GM21390 (cell line): ENCODE results near the gene NOS1AP.
"Not testable (repeated sequence)": the region's sequence is repeated elsewhere in the genome, so short reads cannot be mapped to it uniquely, and the experiment has no call there.

Experiments used
- ATAC-seq: cut with Tn5 transposase; IDR thresholded peaks from one replicate; pipeline ENCODE4 v1.9.1; 2021; ENCODE audit not compliant: unreplicated experiment

Gene NOS1AP

DNA sequence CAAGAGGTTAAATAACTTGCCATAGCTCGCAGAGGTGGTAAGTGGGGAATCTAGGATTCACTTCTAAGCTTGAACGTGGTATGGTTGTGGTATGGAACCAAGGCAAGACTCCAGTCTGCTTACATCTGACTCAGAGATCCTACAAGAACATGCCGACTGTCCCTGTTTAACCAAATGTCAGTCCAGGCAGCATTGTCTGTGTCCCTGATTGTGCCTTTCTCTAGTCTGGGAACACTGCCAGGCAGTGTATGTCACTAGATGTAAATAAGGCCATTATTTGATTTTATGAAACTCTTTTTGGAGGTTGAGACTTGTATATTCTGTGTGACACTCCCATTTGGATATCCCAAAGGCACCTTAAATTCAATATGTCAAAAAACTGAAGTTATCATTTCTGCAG, 96.0 kb downstream of the NOS1AP start:
- ATAC-seq, result no peak

DNA sequence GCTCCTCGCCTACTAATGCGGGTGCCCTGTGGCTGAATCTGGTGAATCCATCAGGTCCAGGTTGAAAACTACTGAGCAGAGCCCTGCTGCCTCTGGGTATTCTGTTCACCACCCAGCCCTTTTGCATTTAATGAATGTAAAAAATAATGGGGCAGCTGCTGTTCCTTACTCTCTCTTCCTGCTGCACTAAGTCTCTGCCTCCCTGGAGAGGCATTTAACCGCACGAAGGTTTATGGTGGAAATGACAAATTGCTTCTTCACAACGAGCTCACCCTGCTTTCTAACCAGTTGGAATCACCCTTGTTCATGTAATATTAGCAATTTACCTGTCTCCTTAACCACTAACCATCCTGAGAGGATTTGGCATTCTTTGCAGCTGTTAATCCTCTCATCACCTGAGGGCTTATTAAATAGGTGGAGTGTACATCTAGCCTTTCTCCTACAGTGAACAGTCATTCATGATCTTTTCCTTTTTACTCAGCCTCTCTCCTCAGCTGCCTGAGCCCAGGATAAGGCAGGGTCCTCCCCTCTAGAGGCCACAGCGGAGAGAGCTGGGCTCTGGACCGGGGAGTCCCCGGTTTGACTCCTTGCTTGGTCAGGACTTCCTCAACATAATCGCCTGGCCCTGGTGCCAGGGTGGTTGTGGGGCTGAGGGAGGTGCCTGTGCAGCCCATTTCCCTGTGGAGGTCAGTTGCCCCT, 97.6 kb downstream of the NOS1AP start:
- no peak for ATAC-seq

GRCh38 chr1:162168261-162168660, 98.8 kb downstream of the NOS1AP start:
- ATAC-seq, result no peak

DNA sequence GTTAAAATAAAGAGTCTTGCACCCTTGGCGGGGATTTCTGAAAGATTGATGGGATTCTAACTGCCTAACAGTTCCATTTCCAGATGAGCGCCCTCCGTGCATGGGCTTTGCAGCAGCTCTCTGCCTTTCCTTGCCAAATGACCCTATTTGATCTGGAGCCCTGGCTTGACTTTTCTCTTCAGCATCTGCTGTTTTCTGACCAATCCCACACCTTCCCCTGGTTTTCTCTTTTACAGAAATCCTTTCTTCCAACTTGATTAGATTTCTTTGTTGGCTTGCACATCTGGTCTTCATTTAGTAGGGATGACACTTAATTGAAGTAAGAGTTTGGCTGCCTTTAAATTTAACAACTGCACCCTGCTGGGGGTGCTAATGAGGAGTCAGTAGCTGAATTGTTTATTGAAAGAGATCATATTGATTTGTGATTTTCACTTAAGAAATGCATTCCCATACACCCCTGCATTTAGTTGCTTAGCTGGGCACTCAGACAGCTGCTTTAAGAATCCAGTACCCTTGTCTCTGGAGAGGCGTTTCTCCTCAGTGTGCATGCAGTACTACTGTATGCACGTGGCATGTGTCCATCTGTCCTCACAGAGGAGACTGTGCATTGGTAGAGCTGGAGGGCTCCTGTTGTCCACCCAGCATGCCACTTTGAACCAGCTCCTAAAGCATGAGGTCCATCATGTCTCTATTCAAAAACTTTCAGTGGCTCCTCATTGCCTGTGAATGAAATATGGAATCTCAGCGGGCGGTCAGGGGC, 99.7 kb downstream of the NOS1AP start:
- ATAC-seq, result no peak

GRCh38 chr1:162171111-162171510, 101.6 kb downstream of the NOS1AP start:
- ATAC-seq, result no peak

- no peak for ATAC-seq
Measured at GRCh38 chr1:162172311-162173102, 103.0 kb downstream of the NOS1AP start.

DNA sequence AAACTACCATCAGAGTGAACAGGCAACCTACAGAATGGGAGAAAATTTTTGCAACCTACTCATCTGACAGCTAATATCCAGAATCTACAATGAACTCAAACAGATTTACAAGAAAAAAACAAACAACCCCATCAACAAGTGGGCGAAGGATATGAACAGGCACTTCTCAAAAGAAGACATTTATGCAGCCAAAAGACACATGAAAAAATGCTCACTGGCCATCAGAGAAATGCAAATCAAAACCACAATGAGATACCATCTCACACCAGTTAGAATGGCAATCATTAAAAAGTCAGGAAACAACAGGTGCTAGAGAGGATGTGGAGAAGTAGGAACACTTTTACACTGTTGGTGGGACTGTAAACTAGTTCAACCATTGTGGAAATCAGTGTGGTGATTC, 104.1 kb downstream of the NOS1AP start:
- not testable (repeated sequence) for ATAC-seq

DNA sequence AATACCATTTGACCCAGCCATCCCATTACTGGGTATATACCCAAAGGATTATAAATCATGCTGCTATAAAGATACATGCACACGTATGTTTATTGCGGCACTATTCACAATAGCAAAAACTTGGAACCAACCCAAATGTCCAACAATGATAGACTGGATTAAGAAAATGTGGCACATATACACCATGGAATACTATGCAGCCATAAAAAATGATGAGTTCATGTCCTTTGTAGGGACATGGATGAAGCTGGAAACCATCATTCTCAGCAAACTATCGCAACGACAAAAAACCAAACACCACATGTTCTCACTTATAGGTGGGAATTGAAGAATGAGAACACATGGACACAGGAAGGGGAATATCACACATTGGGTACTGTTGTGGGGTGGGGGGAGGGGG, 104.5 kb downstream of the NOS1AP start:
- ATAC-seq, result not testable (repeated sequence)

GRCh38 chr1:162175379-162176081, 106.0 kb downstream of the NOS1AP start:
- ATAC-seq, result no peak

- no peak for ATAC-seq
Measured at GRCh38 chr1:162177126-162177525, 107.6 kb downstream of the NOS1AP start.

- no peak for ATAC-seq
Measured at GRCh38 chr1:162178432-162178831, 108.9 kb downstream of the NOS1AP start.

GRCh38 chr1:162179121-162179520, 109.6 kb downstream of the NOS1AP start:
- no peak for ATAC-seq

GRCh38 chr1:162180813-162181212, 111.3 kb downstream of the NOS1AP start:
- no peak for ATAC-seq

GRCh38 chr1:162182090-162182489, 112.6 kb downstream of the NOS1AP start:
- ATAC-seq, result no peak

GRCh38 chr1:162185314-162186025, 116.0 kb downstream of the NOS1AP start:
- no peak for ATAC-seq

GRCh38 chr1:162186026-162186374, 116.5 kb downstream of the NOS1AP start:
- no peak for ATAC-seq

- ATAC-seq, result no peak
Measured at GRCh38 chr1:162186406-162186805, 116.9 kb downstream of the NOS1AP start.

DNA sequence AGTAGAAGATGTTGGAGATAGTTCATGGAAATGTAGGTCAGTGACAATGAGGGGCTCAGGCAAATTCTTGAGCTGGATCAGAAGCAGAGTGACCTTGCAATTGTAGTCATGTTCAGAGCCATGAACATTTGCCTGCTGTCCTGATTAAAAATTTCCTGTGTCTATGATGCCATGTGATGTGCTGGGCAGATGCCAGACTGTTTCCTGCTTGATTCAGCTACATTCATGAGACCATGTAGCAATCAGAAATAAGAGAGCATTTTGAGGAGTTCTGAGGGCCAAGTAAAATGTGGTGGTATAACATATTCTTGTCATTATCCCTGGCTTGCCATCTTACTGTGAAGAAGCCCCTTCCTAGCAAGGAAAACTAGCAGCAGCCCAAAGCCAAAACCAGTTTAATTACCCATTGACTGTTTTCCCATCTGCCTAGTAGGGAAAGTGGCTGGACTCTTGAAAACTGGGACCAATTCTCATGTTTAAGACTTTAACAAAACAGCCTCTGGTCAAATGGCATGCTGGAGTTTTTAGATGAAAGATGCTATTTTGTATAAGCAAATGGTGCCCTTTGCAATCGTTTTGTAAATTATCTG, 118.3 kb downstream of the NOS1AP start:
- ATAC-seq, result no peak

GRCh38 chr1:162189345-162189744, 119.9 kb downstream of the NOS1AP start:
- ATAC-seq, result no peak
